RKO (cell line): Measurements from ENCODE around the gene SFXN5.

Experiments
- DNase-seq: peaks from one replicate; pipeline ENCODE4 v3.0.0-alpha.2; 2016; ENCODE audit warnings: low spot score

The SFXN5 gene

DNA sequence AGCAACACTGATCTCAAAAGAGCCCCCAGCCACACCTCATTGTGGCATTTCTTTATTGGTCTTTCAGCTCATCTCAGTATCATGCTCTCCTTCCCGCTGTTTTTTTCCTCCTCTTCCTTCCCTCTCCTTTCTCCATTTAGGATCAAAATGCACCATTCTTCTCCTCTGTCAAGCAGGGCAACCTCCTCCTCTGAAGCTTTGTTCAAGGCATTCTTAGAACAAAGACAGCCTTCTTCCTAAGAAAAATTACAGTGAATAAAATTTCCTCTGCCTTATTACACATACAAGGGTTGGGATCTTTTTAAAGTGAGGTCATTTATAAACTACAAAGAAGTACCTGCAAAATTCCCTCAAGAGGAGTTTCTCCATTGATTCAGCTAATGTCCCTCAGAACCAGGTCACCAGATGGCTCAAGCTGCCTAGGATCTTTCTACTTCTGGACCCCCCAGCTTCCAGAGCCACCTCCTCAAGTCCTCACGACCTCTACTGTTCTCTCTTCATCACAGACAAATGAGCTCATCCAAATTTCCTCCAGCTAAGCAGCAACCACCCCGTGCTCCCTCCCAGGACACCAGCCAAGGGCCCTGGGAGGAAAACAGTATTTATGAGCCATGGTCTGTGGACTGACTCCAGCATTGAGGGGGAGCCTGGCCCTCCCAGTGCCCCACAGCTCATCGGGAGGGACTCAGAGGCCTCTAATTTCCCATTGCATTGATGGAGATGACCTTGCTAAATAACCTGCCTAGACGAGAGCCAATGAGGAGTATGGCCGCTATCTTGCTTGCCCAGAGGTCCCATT, 18.0 kb downstream of the SFXN5 start:
- DNase-seq, result no peak

DNA sequence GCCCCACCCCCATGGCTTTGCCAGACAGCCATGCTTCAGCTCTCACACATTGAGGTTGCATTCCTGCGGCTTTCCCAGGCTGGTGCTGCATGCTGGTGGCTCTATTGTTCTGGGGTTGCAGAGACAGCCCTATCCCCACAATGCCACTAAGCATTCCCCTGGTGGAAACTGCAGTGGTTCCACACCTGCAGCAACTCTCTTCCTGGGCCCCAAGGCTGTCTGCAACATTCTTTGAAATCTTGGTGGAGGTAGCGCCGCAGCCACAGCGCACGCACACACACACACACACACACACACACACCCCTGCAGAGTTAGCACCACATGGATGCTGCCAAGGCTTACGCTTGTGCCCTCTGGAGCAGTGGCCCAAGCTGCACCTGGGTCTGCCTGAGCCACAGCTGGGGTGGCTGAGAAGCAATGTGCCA, 21.4 kb downstream of the SFXN5 start:
- DNase-seq, result no peak

DNA sequence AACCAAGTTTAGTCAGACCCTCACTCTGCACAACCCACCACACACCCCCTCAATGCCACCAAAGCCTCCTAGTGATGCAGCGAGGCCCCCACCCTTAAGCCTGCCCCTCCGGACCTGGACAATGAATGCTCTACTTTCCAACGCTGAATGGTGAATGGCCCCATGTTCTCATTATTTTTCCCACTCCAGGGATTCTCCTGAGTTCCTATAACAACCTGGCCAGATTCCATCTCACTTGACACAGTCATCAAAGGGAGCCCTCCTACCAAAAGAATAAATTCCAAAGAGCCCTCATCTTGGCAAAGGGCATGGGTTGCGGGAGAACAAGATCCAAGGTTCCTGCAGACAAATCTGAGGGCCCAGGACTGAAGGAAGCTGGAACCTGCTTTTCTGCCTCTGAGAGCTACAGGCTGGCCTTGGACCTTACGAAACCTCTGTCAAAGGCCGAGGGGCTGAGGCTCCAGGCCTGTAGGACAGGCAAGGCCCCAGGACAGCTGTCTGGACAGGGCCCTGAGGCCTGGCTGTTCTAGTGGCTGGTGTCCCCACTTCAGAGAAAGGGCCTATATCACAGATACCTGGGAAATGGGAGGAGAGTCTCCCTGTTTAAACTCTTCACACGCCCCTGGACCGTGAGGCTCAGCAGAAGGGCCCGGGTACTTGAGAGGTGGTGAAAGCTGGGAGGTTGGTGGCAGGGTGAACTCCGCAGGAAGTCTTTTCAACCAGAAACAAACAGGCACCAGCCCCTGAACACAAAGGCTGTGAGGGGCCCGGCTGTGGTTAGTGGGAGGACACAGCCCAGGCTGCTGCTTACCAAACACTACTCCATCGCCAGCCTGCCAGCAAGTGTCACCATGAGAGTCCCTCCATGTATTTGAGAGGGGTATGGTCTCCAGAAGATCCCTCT, 27.3 kb downstream of the SFXN5 start:
- no peak for DNase-seq

DNA sequence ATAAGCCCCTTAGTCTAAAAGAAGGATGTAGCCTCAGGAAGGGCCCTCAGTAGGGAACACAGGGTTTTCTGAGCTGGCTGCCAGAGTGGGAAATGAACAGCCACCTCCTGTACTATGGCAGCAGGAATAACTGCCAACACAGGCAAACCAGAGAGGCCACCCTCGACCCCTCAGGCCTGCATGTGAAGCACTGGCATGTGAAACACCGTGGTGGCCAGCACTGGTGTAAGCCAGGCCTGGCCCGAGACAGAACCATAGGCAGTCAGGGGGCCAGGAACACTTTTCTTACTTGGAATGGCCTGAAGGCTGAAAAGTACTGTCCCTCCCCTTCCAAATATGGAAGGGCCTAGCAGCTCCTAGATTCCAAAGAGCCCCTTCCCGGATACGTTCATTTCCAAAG, 28.2 kb downstream of the SFXN5 start:
- no peak for DNase-seq

DNA sequence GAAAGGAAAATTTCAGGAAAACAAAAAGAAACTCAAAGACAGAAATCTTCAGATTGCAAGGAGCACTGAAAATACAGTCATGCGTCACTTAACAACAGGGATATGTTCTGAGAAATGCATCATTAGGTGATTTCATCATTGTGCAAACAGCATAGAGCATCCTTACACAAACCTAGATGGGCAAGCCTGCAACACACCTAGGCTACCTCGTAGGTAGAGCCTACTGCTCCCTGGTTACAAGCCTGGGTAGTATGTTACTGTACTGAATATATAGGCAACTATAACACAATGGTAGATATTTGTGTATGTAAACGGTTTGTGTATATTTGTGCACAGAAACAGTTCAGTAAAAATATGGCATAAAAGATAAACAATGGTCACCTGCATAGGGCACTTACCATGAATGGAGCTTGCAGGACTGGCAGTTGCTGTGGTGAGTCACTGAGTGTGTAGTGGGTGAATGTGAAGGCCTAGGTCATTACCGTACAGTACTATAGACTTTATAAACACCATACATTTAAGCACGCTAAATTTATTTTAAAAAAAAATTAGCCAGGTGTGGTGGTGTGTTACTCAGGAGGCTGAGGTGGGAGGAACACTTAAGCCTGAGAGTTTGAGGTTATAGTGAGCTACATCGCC, 33.4 kb downstream of the SFXN5 start:
- DNase-seq, result no peak

DNA sequence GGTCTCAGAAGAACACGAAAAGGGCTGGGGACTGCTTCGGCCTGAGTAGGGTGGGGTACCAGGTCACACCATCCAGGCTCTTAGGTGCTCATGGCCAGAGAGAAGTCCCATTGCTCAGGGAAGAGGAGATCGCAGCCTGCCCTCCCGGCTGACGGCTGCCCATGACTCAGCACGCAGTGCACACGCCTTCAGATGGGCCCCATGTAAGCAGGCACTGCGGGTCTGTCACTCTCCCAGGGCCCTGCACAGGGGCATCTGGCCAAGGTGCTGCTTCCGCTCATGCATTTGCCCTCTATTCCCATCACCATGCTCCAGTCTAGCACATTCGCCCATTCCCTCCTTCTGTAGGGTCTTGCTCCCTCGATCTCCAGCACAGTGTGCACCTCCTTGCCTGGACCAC, 34.7 kb downstream of the SFXN5 start:
- no peak for DNase-seq

DNA sequence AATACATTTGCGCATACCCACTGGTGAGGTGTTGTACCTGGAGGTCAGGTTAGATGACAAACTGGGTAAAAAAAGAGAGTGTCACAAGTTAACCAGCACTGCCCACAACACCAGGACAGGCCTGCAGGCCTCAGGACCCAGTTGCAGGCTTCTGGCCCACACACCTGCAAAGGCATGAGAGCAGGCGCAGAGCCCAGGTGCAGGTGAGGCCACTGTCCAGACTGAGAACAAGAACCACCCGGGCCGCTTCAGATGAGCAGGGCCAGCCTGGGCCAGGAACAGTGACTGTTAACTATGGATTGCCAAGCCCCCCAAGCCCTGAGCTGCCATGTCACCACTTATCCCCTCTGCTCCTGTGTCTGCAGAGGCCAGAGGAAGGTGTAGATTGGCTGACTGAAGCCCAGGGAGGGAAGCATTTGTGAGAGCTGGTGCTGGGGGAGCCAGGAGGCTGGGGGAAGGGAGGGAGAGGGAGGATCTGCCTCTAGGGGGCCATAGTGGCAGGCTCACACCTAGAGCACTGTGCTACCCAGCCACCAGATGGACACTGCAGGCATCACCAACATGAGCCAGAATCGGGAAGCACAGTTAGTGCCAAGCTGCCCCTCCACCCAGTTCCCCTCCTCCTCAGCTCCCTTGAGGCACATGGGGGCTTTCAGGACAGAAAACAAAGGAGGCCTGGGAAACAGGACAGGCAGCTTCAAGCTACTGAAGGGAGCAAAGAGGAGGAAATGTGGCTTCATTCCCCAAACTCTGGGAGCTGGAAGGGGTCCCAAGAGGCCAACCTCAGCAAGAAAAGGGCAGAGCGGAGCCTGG, 35.4 kb downstream of the SFXN5 start:
- DNase-seq, result no peak

DNA sequence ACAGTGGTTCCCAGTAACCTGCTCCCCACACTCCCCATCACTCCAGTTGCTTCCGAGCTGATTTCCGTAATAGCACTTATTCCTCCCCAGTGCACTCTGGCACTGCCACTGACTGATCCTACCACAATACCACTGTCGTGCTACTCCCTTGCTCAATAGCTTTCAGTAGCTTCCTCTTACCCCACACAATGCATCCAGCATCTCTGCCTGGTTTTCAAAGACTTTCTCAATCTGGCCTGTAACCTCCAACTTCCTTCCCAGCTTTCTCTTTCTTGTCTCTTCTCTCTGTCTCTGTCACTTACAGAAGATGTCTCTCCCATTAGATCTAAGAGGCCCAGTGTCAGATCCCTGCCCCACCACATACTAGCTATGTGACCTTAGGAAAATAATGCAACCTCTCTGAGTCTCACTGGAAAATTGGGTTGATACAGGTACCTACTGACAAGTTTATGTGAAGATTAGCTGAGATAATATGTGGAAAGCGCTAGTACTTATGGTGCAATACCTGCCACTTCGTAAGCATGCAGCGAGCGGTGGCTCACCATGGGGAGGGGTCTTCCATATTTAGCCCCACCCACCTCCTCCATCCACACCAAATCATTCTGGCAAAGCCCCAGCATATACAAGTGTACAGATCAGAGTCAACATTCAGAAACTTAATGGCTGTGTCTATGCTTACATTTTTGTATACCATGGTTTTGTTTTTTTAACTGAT, 36.7 kb downstream of the SFXN5 start:
- no peak for DNase-seq

DNA sequence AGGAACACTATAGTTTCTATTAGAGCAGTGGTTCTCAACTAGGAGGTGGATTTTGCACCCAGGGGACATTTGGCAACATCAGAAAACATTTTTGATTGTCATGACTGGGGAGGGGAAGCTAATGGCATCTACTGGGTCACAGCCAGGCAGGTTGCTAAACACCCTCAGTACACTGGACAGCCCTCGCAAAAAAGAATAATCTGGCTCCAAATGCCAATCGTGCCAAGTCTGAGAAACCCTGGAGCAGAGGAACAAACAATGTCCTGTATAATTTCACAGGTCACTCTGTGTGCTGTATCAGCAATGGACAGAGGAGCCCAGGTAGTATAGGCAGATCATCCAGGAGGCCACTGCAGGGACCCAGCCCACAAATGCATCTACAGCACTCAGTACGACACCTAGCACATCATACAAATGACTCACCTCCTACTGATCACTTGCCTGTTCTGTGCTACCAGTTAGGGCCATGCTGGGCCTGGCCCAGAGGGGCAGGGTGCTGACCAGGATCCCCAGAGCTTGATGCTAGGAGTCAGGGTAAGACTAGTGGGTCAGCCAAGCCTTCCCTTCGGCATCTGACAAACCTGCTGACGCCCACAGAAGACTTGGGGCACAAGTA, 37.6 kb downstream of the SFXN5 start:
- DNase-seq, result no peak

DNA sequence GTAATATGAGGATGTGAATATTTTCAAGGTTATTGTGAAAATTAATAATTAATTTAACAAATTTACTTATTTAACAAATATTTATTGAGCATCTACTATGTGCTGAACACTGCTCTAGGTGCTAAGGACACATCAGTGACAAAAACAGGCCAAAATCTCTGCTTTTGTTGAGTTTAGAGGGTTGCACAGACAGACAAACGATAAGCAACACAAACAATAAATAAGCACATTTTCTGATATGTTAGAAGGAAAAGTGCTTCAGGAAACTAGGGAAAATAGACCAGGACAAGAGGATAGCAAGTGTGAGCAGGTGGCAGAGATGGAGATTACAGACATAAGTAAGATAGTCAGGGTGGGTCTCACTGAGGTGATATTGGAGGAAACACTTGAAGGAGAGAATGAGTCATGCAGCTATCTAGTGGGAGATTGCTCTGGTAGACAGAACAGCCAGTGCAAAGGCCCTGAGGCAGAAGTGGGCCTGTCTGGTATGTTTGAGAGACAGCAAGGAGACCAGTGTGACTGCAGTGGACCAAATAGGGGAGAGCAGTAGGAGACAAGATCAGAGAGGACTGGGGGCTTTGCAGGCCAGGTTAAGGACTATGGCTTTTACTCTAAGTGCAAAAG, 38.3 kb downstream of the SFXN5 start:
- DNase-seq, result no peak

DNA sequence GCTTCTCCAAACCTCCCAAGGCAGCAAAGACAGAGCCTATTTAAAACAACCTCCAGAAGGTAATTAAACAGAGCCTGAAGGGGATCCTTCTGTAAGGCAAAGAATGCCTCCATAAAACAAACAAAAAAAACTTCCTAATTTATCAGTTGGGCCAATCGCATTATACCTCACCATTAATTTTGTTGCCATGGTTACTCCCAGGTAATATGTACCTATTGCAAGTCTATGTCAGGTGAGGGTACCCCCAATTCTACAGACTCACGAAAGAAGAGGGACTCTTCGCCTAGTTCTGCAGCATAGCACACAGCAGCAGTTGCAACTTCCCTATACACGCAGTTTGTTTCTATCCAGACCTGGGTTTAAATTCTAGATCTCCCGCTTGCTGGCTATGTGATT, 38.8 kb downstream of the SFXN5 start:
- no peak for DNase-seq

DNA sequence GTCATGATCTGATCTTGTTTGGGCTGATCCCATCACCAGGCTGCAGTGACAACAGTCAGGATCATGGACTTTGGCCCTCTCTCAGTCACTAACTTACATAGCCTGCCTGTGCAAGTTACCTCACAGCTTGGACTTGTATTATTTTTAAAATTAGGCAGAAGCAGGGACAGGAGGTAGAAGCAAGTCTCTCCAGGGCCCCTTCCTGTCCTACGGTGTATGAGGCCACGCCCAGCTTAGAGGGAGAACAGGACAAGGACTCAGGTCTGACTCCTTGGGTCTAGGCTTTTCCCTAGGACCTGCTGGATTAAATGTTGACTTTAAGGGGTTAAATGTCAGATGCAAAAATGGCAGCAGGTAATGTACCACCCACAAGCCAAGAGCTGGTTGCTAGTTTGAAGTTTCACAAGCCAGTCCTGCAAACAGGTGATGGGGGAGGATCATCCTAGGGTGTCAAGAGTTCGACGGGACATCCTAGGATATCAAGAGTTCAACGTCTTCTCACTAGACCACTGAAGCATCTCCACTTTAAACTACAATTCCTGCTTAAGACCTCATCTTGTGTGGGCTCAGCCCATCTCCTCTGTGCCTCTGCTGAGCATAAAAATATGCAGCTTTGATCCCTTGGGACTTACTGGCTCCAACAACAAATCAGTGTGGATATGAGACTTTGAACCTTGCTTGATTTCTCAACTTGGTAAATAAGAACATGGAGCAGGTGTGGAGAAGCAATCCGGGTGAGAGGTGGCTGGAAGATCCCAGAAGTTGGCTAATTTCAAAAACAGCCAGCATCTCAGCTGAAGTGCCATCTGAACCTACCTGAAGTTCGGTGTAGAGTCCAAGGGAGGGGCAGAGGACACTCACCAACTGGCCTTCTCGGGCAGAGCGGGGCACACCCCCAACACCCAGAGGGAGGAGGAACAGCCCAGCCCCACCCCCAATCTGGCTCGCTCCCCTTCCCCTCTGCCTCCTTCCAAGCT, 39.5 kb downstream of the SFXN5 start:
- no peak for DNase-seq

DNA sequence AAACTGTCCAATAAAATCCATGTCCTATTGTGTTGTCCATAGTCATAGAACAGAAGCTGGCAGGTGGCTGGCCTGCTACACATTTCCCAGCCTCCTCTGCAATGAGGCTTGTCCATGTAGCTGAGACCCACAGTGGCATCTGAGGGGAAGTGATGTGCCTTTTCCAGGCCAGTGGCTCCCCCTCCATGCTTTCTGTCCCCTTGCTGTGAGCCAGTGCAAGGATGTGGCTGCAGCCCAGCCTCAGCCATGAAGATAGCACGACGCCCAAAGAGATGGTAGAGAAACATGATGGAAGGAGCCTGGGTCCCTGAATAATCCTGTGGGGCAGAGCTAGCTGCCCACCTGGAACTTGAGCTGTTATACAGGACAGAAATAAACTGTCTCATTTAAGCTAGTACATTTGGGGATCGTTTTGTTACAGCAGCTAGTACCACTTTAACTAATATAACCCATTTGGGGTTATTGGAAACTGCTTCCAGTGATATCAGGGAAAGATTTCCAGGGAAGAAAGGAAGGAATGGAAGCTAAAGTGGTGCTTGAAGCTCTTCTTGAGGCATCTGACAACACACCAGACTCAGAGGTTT, 40.3 kb downstream of the SFXN5 start:
- no peak for DNase-seq

DNA sequence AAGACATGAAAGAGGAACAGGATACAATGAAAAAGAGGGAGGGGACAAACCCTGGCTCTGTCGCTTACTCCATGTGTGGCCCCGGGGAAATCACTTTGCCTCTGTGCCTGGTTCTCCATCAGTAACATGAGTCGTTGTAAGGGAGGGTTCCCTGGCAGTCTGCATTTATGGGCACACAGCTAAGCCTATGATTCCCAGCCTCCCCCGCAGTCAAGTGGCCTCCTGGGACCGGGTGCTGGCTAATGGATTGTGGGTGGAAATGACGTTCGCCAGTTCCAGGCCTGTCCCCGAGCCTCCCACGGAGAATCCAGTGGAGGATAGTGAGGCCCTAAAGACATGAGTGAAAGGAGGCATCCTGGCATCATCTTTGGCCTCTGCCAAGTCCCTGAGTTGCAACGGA, 42.7 kb downstream of the SFXN5 start:
- DNase-seq, result no peak

DNA sequence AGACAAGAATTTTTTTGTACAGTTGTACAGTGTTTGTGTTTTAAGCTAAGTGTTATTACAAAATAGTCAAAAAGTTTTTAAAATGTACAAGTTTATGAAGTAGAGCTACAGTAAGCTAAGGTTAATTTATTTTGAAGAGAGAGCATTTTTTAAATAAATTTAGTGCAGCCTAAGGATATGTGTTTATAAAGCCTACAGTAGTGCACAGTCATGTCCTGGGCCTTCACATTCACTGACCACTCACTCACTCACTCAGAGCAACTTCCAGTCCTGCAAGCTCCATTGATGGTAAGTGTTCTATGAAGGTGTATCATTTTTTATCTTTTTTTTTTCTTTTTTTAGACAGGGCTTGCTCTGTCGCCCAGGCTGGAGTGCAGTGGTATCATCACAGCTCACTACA, 44.2 kb downstream of the SFXN5 start:
- DNase-seq, result no peak

DNA sequence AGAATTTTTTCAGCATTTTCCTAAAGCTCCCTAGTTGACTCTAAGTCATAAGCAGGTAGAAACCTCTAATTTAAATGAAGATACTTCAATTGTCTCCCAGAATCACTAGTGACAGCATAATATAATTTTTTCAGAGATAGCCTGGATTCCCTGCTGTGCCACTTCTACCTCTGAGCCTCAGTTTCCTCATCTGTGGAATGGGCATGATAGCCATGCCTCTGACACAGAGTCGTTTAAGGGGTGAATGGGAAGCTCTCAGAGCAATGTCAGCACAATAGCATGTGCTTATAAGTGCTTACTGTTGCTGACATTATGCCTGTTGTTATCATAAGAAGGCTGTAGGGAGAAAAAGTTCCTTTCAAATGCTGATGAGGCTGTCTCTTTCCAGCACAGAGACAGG, 48.0 kb downstream of the SFXN5 start:
- no peak for DNase-seq

DNA sequence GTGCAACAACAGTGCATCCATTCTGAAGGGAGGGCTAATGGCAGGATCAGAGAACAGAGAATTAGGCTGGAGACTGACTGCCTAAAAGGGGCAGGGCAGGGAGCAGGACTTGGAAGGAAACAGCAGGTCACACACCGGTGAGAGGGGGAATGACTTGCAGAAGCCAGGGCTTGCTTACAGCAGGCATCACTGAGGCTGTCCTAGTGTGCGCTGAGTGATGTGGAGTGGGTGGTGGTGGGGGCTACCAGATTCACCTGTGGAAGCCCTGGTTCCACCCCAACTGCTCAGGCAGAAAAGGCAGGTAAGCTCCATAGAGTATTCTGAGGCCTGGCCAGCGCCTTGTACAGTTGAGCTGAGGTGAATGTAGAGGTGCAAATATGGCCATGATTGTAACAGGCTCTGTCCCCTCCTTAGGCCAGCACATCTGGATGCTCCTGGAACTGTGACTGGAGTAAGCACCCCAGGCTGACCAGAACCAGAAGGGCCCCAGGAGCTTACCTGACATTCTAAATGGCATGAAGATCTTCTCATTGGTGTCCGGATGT, 49.4 kb downstream of the SFXN5 start:
- no peak for DNase-seq

DNA sequence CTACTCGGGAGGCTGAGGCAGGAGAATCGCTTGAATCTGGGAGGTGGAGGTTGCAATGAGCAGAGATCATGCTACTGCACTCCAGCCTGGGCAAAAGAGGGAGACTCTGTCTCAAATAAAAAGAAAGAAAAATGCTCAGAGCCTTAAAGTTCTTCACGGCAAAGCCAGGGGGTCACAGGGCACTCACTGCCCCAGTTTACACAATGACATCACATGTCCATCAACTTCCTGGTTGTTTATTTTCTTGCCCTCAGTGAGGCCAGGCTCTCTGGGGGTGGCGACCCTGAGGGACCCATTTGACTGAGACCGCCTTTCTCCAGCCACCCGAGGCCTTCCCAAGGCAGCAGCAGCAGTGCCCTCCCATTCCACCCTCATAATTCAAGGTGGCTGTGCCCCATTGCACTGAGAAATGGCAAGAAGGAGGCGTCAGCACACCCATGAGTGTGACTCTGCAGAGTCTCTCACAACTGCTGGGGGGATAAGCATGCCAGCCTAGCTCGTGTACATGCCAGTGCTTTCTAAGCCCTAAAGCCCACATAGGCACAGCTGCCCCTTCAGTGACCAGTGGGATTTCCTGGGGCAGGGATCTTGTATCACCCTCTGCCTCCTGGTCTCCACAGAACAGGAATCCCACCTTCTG, 50.0 kb downstream of the SFXN5 start:
- no peak for DNase-seq
